Progenitor cell of endocrine pancreas (in vitro differentiated cells): ENCODE results near the gene ATAD3A. TPM values are rescaled to one million over a fixed set of nuclear protein-coding genes. Genes with fewer than 3 reads are reported as not detected.
"Not testable (repeated sequence)": the region's sequence is repeated elsewhere in the genome, so short reads cannot be mapped to it uniquely, and the experiment has no call there.

Experiments
- DNase-seq: peaks from one replicate; pipeline ENCODE4 v3.0.0; 2021; ENCODE audit warnings: low spot score; ENCODE audit not compliant: unreplicated experiment
- H3K27ac Mint-ChIP-seq: 2 replicates; pipeline ENCODE4 v1.8.0; 2021; ENCODE audit warnings: mild to moderate bottlenecking, moderate library complexity, mixed read lengths
- H3K27me3 Mint-ChIP-seq: 2 replicates; pipeline ENCODE4 v1.8.0; 2021; ENCODE audit warnings: mixed read lengths
- H3K36me3 Mint-ChIP-seq: 2 replicates; pipeline ENCODE4 v1.8.0; 2022; ENCODE audit warnings: mixed read lengths; ENCODE audit not compliant: insufficient read depth
- H3K4me1 Mint-ChIP-seq: 2 replicates; pipeline ENCODE4 v1.8.0; 2021; ENCODE audit warnings: low read depth, mixed read lengths
- H3K4me3 Mint-ChIP-seq: 2 replicates; pipeline ENCODE4 v1.8.0; 2021; ENCODE audit warnings: low read depth, mild to moderate bottlenecking, moderate library complexity, mixed read lengths
- H3K9me3 Mint-ChIP-seq: 2 replicates; pipeline ENCODE4 v1.8.0; 2021; ENCODE audit warnings: low read depth, mixed read lengths
- CTCF ChIP-seq: fragments of 200-600 bp; sonication (generic); IDR thresholded peaks from one replicate; pipeline ENCODE4 v1.5.0; 2021; ENCODE audit warnings: antibody characterized with exemption, mild to moderate bottlenecking; ENCODE audit not compliant: unreplicated experiment
- total RNA-seq: library from RNA; stranded (reverse); gene quantifications from 2 replicates; pipeline ENCODE4 v1.2.1, GENCODE V29; 2021

The ATAD3A gene
- total RNA-seq, 1 donor from 2014 or later, result 37.4 TPM

GRCh38 chr1:1554926-1555915, 43.3 kb downstream of the ATAD3A start:
- H3K9me3 Mint-ChIP-seq, result no peaks in the 10 kb centered on the region
- no peaks in the 10 kb centered on the region for H3K36me3 Mint-ChIP-seq
- H3K4me1 Mint-ChIP-seq, result no peaks in the 10 kb centered on the region
- DNase-seq, result no peak
- no peak for TF ChIP-seq CTCF
- no peaks in the 10 kb centered on the region for H3K27me3 Mint-ChIP-seq
- no peak overlapping the region for H3K4me3 Mint-ChIP-seq
- H3K27ac Mint-ChIP-seq, result no peak overlapping the region

DNA sequence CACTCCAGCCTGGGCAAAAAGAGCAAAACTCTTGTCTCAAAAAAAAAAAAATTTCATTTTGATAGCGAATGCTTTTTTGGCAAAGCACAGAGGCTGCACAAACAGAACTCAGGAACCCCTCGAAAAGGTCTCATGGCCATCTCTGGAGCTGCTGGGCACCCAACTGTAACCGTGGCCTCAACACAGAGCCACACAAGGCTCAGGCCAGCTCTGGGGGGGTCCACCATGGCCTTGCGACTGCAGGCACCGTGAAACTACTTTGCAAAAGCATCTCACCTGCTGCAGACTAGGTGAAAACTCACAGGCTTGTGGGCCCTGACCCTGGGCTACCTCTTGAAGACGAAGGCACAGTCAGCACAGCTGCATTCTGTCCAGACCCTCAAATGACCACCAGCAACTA, 44.5 kb downstream of the ATAD3A start:
- TF ChIP-seq CTCF, result no peak
- Mint-ChIP-seq H3K27me3 (no peaks in the 10 kb centered on the region), H3K9me3 (no peaks in the 10 kb centered on the region), H3K4me1 (no peaks in the 10 kb centered on the region), H3K4me3 (no peak overlapping the region), H3K27ac (peak overlapping the region; percentile 37), H3K36me3 (no peaks in the 10 kb centered on the region)
- no peak for DNase-seq

DNA sequence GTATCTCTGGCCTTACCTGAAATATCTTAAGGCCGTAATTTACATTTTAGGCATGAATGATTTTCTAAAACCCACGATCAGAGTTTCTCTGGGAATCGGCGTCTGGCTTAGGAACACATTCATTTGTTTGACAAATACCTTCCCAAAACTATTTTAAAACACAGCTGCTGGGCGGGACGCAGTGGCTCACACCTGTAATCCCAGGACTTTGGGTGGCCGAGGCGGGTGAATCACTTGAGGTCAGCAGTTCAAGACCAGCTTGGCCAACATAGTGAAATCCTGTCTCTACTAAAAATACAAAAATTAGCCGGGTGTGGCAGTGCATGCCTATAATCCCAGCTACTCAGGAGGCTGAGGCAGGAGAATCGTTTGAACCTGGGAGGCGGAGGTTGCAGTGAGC, 45.0 kb downstream of the ATAD3A start:
- H3K36me3 Mint-ChIP-seq, H3K27ac Mint-ChIP-seq, H3K4me1 Mint-ChIP-seq, DNase-seq, H3K4me3 Mint-ChIP-seq, H3K27me3 Mint-ChIP-seq, H3K9me3 Mint-ChIP-seq: not testable (repeated sequence)

DNA sequence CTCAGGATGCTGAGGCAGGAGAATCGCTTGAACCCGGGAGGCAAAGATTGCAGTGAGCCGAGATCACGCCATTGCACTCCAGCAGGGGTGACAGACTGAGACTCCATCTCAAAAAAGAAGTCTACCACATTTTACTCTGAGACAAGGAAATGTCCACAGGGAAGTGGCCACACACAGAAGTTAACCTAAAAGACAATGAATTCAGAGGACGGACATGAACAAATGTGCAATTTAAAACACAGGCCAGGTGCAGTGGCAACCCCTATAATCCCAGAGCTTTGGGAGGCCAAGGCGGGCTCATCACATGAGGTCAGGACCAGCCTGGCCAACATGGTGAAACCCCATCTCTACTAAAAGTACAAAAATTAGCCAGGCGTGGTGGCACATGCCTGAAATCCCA, 45.7 kb downstream of the ATAD3A start:
- H3K4me3 Mint-ChIP-seq, H3K36me3 Mint-ChIP-seq, H3K9me3 Mint-ChIP-seq, H3K27me3 Mint-ChIP-seq, H3K4me1 Mint-ChIP-seq, H3K27ac Mint-ChIP-seq, DNase-seq: not testable (repeated sequence)

DNA sequence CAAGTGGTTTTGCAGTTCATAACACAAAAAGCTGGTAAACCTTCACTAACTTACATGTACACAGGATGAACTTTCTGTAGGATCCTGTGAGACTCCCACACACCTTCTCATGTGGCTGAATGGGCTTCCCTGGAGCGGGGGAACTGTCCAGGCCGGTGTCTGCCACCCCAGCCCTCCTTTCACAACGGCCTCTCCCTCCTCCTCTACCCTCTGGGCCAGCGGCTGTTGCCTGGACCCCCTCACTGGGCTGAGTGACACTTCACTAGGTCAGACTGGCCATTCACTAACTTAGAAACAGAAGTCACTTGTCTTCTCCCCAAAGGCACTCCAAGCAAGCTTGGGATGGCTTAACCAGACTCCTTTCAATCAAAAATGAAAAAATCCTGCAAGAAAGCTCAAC, 46.6 kb downstream of the ATAD3A start:
- Mint-ChIP-seq H3K36me3 (peaks cover 7% of the 10 kb centered on the region), H3K27ac (no peak overlapping the region), H3K27me3 (no peaks in the 10 kb centered on the region), H3K9me3 (no peaks in the 10 kb centered on the region), H3K4me1 (no peaks in the 10 kb centered on the region), H3K4me3 (no peak overlapping the region)
- no peak for TF ChIP-seq CTCF
- DNase-seq, result no peak

- Mint-ChIP-seq H3K36me3 (peaks cover 8% of the 10 kb centered on the region), H3K4me3 (no peak overlapping the region), H3K27me3 (no peaks in the 10 kb centered on the region), H3K27ac (no peak overlapping the region), H3K9me3 (no peaks in the 10 kb centered on the region), H3K4me1 (no peaks in the 10 kb centered on the region)
- DNase-seq, result no peak
- no peak for TF ChIP-seq CTCF
These were observed 47.1 kb downstream of the ATAD3A start for GRCh38 chr1:1559066-1559465.
